WTC11 (cell line): ENCODE measurements around the gene ARHGAP26. TPM values are rescaled to one million over a fixed set of nuclear protein-coding genes. Genes with fewer than 3 reads are reported as not detected.

Experiments
- ATAC-seq: fragments of 200-7000 bp; cut with Tn5 transposase; 2 replicates; pipeline ENCODE4 v1.10.0; 2021; ENCODE audit warnings: mild to moderate bottlenecking, moderate library complexity
- CTCF ChIA-PET: fragments of 300-600 bp; sonication (Branson Sonifier 250); formaldehyde crosslinking; loops from one replicate; lab custom pipeline; 2021; ENCODE audit warnings: antibody characterized with exemption; lab: Charles Lee
- POLR2A ChIA-PET: fragments of 350-600 bp; sonication (Branson Sonifier 250); formaldehyde crosslinking; loops from one replicate; lab custom pipeline; 2021; ENCODE audit warnings: antibody characterized with exemption; lab: Charles Lee
- DNase-seq: peaks from one replicate; pipeline ENCODE4 v3.0.0; 2021; ENCODE audit warnings: low spot score
- H3K27ac Mint-ChIP-seq: 2 replicates; pipeline ENCODE4 v1.8.0; 2021; ENCODE audit warnings: mixed read lengths
- H3K27me3 Mint-ChIP-seq: 2 replicates; pipeline ENCODE4 v1.8.0; 2021; ENCODE audit warnings: low read depth, mild to moderate bottlenecking, moderate library complexity, mixed read lengths
- H3K36me3 Mint-ChIP-seq: 2 replicates; pipeline ENCODE4 v1.8.0; 2021; ENCODE audit warnings: mixed read lengths
- H3K4me1 Mint-ChIP-seq: 2 replicates; pipeline ENCODE4 v1.8.0; 2022; ENCODE audit warnings: mixed read lengths
- H3K4me3 Mint-ChIP-seq: 2 replicates; pipeline ENCODE4 v1.8.0; 2021; ENCODE audit warnings: mild to moderate bottlenecking, moderate library complexity, mixed read lengths
- H3K9me3 Mint-ChIP-seq: 2 replicates; pipeline ENCODE4 v1.8.0; 2021; ENCODE audit warnings: mixed read lengths
- AFF4 ChIP-seq: sonication (generic); formaldehyde crosslinking; IDR thresholded peaks from 2 replicates; pipeline ENCODE4 v1.8.1; 2023; ENCODE audit warnings: mild to moderate bottlenecking, missing genetic modification reagents, borderline replicate concordance
- CBFB ChIP-seq: sonication (generic); formaldehyde crosslinking; IDR thresholded peaks from 2 replicates; pipeline ENCODE4 v1.8.1; 2022; ENCODE audit warnings: mild to moderate bottlenecking, low read depth, missing genetic modification reagents
- CREM ChIP-seq: sonication (generic); formaldehyde crosslinking; IDR thresholded peaks from 2 replicates; pipeline ENCODE4 v1.8.1; 2022; ENCODE audit warnings: mild to moderate bottlenecking, missing genetic modification reagents, moderate library complexity
- FOXK1 ChIP-seq: sonication (generic); formaldehyde crosslinking; IDR thresholded peaks from 2 replicates; pipeline ENCODE4 v1.8.0; 2022; ENCODE audit warnings: mild to moderate bottlenecking, moderate library complexity, missing genetic modification reagents
- FOXP4 ChIP-seq: sonication (generic); formaldehyde crosslinking; IDR thresholded peaks from 2 replicates; pipeline ENCODE4 v1.8.0; 2022; ENCODE audit warnings: mild to moderate bottlenecking, missing genetic modification reagents
- GRHL2 ChIP-seq: fragments of 250-450 bp; sonication (Bioruptor Pico); IDR thresholded peaks from 2 replicates; pipeline ENCODE4 v1.8.0; 2022; ENCODE audit warnings: mild to moderate bottlenecking, moderate library complexity; ENCODE audit not compliant: insufficient replicate concordance, severe bottlenecking
- NFE2L1 ChIP-seq: sonication (generic); formaldehyde crosslinking; IDR thresholded peaks from 2 replicates; pipeline ENCODE4 v1.8.1; 2023; ENCODE audit warnings: missing genetic modification reagents
- NR1H2 ChIP-seq: sonication (generic); formaldehyde crosslinking; IDR thresholded peaks from 2 replicates; pipeline ENCODE4 v1.9.0; 2021; ENCODE audit warnings: mild to moderate bottlenecking, moderate library complexity, missing genetic modification reagents
- NR2C2 ChIP-seq: sonication (generic); formaldehyde crosslinking; IDR thresholded peaks from 2 replicates; pipeline ENCODE4 v1.8.0; 2022; ENCODE audit warnings: mild to moderate bottlenecking, missing genetic modification reagents
- TEAD4 ChIP-seq: sonication (generic); formaldehyde crosslinking; IDR thresholded peaks from 2 replicates; pipeline ENCODE4 v1.8.0; 2022; ENCODE audit warnings: mild to moderate bottlenecking, missing genetic modification reagents
- ZBTB43 ChIP-seq: sonication (generic); formaldehyde crosslinking; IDR thresholded peaks from 2 replicates; pipeline ENCODE4 v1.8.1; 2023; ENCODE audit warnings: mild to moderate bottlenecking, missing genetic modification reagents
- ZNF138 ChIP-seq: sonication (generic); formaldehyde crosslinking; conservative IDR thresholded peaks from 2 replicates; pipeline ENCODE4 v1.8.1; 2022; ENCODE audit warnings: mild to moderate bottlenecking, moderate library complexity, missing genetic modification reagents
- ZNF219 ChIP-seq: sonication (generic); formaldehyde crosslinking; IDR thresholded peaks from 2 replicates; pipeline ENCODE4 v1.8.0; 2023; ENCODE audit warnings: missing genetic modification reagents, mild to moderate bottlenecking, borderline replicate concordance
- ZNF532 ChIP-seq: fragments of 250-450 bp; sonication (Bioruptor Pico); IDR thresholded peaks from 2 replicates; pipeline ENCODE4 v1.9.0; 2021; ENCODE audit warnings: mild to moderate bottlenecking, borderline replicate concordance
- total RNA-seq: library from RNA; stranded (reverse); gene quantifications from 3 replicates; pipeline ENCODE4 v1.2.3, GENCODE V29; 2021

ARHGAP26 gene
- total RNA-seq, 1 experiment from 2014 or later = 22.3 TPM

- no peaks in the 10 kb centered on the region for H3K27me3 Mint-ChIP-seq
- no peak overlapping the region for H3K27ac Mint-ChIP-seq
- H3K9me3 Mint-ChIP-seq = no peaks in the 10 kb centered on the region
- H3K4me3 Mint-ChIP-seq = no peak overlapping the region
- DNase-seq (no peak), ATAC-seq (no peak)
- TF ChIP-seq ZNF532 (CRISPR knock-in tag) (no peak), FOXK1 (CRISPR knock-in tag) (no peak), TEAD4 (CRISPR knock-in tag) (no peak), ZNF219 (no peak), FOXP4 (CRISPR knock-in tag) (no peak), AFF4 (no peak), CBFB (CRISPR knock-in tag) (no peak), NFE2L1 (CRISPR knock-in tag) (no peak), ZNF138 (no peak), ZBTB43 (CRISPR knock-in tag) (no peak), GRHL2 (CRISPR knock-in tag) (no peak), NR2C2 (CRISPR knock-in tag) (no peak), CREM (no peak), NR1H2 (CRISPR knock-in tag) (no peak)
- H3K36me3 Mint-ChIP-seq = no peaks in the 10 kb centered on the region
- H3K4me1 Mint-ChIP-seq = peaks cover 23% of the 10 kb centered on the region
- ChIA-PET CTCF (no interaction called here), POLR2A (no interaction called here)
Observed at GRCh38 chr5:142930395-142931110, 160.4 kb downstream of the ARHGAP26 start.
